Stomach (tissue), 4 donors: ENCODE results near the gene ERBB4.

Experiments
- EP300 ChIP-seq: sonication (generic); formaldehyde crosslinking; IDR thresholded peaks from one replicate; pipeline ENCODE4 v1.6.1; 2017; ENCODE audit warnings: antibody characterized with exemption
- POLR2A ChIP-seq, 4 donors: fragments of 450-650 bp; IDR thresholded peaks; one replicate each; pipeline ENCODE4 v1.6.1; 2016; ENCODE audit warnings: antibody characterized with exemption in 4 of 4, control low read depth in 2 of 4, mild to moderate bottlenecking in 1 of 4, moderate library complexity in 1 of 4
- POLR2AphosphoS5 ChIP-seq, 3 donors: sonication (generic); formaldehyde crosslinking; IDR thresholded peaks; one replicate each; pipeline ENCODE4 v1.6.1; 2016; ENCODE audit warnings: antibody characterized with exemption in 3 of 3
- TF ChIP-seq, protein P1 (sequence below), 7 experiments: fragments of 450-650 bp in 4 of 7; fragments of 200-600 bp in 3 of 7; sonication (generic) in 3 of 7; IDR thresholded peaks; one replicate each; pipeline ENCODE4 v1.5.1; 2016 to 2019; ENCODE audit warnings: antibody characterized with exemption in 7 of 7, control low read depth in 2 of 7, mild to moderate bottlenecking in 1 of 7

DNA sequence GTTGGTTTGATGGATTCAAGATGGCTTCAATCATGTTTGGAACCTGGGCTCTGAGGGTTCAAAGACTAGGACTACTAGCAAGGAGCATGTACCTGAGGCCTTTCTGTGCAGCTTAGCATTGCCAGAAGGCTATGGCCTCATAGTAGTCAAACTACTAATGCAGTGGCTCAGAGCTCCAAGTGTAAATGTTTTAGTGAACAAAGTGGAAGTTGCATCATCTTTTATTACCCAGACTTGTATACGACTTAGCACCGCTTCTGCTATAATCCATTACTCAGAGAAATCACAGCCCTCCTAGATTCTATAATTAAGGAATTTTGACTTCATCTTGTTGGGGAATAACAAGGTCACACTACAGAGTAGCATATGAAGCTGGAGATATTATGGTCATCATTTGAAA, 210.5 kb downstream of the ERBB4 start:
- TF ChIP-seq POLR2AphosphoS5 (IDR thresholded peaks at IDR 0.05) (no peak), POLR2A (IDR thresholded peaks at IDR 0.05) (no peak), EP300 (no peak)
- TF ChIP-seq, protein P1, sequence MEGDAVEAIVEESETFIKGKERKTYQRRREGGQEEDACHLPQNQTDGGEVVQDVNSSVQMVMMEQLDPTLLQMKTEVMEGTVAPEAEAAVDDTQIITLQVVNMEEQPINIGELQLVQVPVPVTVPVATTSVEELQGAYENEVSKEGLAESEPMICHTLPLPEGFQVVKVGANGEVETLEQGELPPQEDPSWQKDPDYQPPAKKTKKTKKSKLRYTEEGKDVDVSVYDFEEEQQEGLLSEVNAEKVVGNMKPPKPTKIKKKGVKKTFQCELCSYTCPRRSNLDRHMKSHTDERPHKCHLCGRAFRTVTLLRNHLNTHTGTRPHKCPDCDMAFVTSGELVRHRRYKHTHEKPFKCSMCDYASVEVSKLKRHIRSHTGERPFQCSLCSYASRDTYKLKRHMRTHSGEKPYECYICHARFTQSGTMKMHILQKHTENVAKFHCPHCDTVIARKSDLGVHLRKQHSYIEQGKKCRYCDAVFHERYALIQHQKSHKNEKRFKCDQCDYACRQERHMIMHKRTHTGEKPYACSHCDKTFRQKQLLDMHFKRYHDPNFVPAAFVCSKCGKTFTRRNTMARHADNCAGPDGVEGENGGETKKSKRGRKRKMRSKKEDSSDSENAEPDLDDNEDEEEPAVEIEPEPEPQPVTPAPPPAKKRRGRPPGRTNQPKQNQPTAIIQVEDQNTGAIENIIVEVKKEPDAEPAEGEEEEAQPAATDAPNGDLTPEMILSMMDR (IDR thresholded peaks at IDR 0.05), result no peak
